GM18520 (cell line): ENCODE measurements around the gene ADAD1.

ENCODE experiments used
- ATAC-seq: cut with Tn5 transposase; IDR thresholded peaks from one replicate; pipeline ENCODE4 v1.9.1; 2021; ENCODE audit not compliant: unreplicated experiment

Gene ADAD1

GRCh38 chr4:122453384-122453995, 74.7 kb downstream of the ADAD1 start:
- ATAC-seq: no peak

GRCh38 chr4:122456231-122457116, 77.7 kb downstream of the ADAD1 start, which contains the start of gene IL2:
TSS of gene IL2 (minus strand) at chr4:122456725. CDS start at chr4:122456440, 285 bp downstream.
- ATAC-seq: no peak

- ATAC-seq: peak; percentile 85
These were observed 79.8 kb downstream of the ADAD1 start for GRCh38 chr4:122458625-122459024.

- no peak for ATAC-seq
These were observed 90.6 kb downstream of the ADAD1 start for GRCh38 chr4:122469457-122469856.

GRCh38 chr4:122475233-122475632, 96.4 kb downstream of the ADAD1 start:
- no peak for ATAC-seq

- no peak for ATAC-seq
These were observed 97.3 kb downstream of the ADAD1 start for GRCh38 chr4:122476126-122476525.

- no peak for ATAC-seq
These were observed 97.9 kb downstream of the ADAD1 start for GRCh38 chr4:122476745-122477144.
